GM18519 (cell line): ENCODE results near the gene PPL.
"Not testable (repeated sequence)": the region's sequence is repeated elsewhere in the genome, so short reads cannot be mapped to it uniquely, and the experiment has no call there.

ENCODE experiments used
- ATAC-seq: cut with Tn5 transposase; IDR thresholded peaks from one replicate; pipeline ENCODE4 v1.9.1; 2021; ENCODE audit warnings: mild to moderate bottlenecking, moderate library complexity; ENCODE audit not compliant: unreplicated experiment, low FRiP score

The PPL gene

GRCh38 chr16:4958510-4959438 is 21.8 kb upstream of the PPL start:
- ATAC-seq, result no peak

DNA sequence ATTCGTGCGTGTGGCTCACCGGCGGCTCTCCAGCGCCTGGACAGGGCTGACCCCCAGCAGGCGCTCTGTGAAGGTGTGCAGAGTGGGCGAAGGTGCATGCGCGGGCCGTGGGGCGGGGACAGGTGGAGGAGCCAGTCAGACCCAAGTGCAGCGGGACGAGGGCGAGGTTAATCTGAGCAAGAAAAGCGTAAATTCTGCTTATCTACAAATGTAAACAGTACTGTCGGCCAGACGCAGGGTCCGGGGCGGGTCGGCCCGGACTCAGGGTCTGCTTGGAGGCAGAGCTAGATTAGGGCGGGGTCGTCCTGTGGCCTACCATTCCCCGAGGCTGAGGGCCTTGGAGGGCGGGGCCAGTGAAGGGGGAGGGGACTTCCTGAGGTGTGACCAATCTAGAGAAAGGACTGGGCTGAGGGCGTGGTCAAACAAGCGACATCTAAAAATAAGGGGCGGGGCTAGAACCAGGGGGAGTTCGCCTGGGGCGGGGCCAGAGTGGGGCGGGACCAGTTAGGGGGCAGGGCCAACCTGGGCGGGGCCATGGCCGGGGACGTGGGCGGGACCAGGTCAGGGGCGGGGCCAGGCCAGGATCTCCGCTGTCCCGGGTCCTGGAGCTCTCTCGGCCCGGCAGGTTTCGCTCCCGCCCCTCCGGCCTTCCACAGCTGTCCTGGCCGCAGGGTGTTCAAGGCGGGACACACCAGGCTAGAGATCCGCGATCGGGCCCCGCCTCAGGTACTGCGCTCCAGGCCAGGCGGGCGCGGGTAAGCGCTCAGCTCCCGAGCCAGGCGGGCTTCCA is 21.0 kb upstream of the PPL start, which contains the start of gene SEC14L5:
Gene SEC14L5 (plus strand): TSS at position 611 of the 790 bp plus-strand sequence. CDS start 994 bp downstream, outside the sequence.
- peak; percentile 53 for ATAC-seq

DNA sequence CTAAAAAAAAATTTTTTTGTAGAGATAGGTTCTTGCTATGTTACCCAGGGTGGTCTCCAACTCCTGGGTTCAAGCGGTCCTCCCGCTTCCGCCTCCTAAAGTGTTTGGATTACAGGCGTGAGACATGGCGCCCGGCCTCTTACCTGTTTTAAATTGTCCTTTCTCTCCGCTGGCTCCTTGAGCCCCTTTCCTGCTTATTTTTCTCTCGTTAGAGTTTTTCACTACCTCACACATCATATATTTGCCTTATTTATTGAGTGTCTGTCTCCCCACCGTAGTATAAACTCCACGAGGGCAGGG is 20.4 kb upstream of the PPL start:
- no peak for ATAC-seq

GRCh38 chr16:4954714-4955113 is 17.8 kb upstream of the PPL start:
- no peak for ATAC-seq

- not testable (repeated sequence) for ATAC-seq
Observed at GRCh38 chr16:4951583-4951982, 14.6 kb upstream of the PPL start.

- ATAC-seq, result no peak
Observed at GRCh38 chr16:4949986-4950385, 13.0 kb upstream of the PPL start.

DNA sequence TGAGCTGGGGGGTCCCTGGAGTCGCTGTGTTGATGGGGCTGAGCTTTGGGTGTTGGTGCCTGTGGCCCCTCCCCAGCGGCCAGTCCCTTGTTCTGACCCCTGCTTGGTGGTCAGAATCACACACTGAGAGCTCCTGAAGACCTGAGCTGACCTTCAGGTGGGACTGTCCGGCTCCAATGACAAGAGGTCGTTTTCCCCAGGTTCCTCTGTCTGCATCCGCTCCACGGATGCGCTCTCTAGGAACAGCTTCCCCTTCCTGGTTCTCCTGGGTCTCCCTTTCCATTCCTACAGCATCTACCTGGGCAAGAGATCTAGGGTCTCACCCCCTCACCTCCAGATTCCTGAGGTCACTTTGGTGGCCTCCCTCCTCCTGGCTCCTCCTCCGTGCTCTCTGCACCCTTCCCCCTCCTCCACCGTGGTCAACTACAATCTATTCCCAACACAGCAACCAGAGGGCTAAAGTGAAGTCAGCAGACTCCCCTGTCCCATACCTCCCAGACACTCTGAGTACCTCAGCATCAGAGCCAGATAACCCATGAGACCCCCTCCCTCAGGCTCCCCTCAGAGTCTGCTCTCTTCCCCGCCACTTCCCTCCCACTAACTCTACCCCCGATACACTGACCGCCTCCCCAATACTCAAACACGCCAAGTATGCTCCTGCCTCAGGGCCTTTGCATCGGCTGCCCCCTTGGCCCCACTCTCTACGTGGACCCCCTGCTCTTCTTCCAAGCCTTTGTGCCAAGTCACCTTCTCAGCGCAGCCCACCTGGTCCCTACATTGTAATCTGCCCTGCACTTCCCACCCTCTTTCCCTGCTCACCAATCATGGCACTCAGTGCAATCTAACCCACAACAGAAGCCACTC is 12.2 kb upstream of the PPL start:
- no peak for ATAC-seq

GRCh38 chr16:4947722-4948503 is 11.0 kb upstream of the PPL start:
- ATAC-seq, result no peak

DNA sequence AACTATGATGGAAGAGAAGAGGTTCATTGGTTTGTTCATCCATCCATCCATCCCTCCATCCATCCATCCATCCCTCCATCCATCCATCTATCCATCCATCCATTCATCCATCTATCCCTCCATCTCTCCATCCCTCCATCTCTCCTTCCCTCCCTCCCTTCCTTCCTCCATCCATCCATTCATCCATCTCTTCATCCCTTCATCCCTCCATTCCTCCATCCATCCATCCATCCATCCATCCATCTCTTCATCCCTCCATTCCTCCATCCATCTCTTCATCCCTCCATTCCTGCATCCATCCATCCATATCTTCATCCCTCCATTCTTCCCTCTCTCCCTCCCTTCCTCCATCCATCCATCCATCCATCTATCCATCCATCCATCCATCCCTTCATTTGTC is 10.0 kb upstream of the PPL start:
- ATAC-seq, result no peak

DNA sequence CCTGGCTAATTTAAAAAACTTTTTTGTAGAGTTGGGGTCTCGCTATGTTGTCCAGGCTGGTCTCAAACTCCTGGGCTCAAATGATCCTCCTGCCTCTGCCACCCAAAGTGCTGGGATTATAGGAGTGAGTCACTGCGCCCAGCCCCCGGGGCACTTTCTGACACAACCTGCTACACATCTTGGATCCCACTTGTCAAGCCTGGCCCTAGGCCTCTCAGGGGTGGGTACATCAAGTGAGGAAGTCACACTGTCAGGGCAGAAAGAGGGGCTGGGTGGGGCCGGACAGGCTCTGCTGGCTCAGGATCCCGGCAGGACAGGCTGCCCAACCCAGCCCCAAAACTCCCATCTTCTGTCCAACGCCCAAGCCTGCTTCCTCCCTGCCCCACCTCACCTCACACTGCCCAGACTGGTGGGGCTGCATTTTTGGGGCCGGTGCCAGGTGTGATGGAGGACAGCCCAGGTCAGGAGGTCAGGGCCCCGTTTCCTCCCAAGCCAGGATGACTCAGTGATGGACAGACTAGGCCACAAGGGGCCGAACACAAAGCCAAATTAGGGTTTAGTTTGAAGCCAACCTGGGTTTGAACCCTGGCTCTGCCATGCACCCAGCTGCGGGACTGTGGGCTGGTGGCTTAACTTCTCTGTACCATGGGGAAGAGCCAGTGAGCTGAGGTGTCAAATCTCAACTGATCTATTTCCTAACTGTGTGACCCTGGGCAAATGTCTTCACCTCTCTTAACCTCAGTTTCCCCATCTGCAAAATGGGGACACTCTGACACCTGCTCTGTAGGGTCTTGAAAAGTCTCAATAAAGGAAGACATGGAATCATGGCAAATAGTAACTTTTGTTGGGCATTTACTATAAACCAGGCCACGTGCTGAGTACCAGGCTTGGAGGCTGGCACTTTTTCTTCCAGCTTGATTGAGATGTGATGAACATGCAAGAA is 8.9 kb upstream of the PPL start:
- no peak for ATAC-seq

DNA sequence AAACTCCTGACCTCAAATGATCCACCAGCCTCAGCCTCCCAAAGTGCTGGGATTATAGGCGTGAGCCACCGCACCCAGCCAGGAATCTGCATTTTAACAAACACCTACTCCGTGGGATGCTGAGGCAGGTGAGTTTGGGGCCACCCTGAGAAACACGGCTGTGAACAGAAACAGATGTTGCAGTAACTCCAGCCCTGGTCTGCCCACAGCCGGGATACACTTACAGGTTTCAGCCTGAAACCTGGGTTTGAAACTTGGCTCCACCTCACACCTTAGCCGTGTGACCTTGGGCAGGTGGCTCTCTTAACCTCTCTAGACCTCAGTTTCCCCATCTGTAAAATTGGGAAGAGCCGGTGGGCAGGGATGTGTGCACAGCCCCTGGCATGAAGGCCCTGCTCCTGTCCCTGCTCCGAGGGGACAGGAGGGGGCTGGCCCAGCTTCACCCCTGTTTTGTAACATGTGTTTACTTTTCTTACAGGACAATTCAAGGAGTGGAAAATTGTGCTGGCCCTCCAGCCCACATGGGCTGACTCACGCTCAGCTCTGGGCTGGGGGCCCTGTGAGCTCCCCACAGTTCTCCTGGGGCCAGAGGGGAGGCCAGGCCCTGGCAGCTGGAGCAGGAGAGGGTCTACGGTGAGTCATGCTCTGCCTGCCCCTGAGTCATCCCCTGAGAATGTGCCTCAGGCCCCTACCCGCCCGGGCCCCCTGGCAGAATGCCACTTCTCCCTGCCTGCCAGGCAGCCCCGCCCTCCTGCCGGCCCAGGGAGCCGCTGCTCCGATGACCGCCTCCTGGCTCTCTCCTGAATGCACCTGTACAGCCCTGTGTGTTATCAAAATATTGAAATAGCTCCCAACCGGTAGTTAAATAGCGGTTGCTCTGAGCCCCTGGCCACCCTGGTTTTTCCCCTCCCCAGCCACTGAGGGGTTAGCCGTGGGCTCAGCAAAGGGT is 7.7 kb upstream of the PPL start:
- no peak for ATAC-seq

DNA sequence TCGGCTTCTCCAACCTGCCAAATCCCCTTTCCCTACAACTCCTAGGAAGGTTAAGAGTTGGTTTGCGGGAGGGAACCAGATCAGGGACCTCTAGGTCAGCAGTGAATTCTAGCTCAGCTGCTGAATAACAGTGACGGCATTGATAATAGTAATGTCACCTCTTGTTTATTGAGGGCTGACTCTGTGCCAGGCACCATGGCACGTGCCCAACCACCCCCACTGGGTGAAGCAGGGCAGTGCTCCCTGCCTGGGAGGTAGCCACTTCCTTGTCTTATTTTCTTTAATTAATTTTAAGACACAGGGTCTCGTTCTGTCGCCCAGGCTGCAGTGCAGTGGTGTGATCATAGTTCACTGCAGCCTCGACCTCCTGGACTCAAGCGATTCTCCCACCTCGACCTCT is 5.5 kb upstream of the PPL start:
- no peak for ATAC-seq

GRCh38 chr16:4940719-4941118 is 3.8 kb upstream of the PPL start:
- ATAC-seq, result no peak

DNA sequence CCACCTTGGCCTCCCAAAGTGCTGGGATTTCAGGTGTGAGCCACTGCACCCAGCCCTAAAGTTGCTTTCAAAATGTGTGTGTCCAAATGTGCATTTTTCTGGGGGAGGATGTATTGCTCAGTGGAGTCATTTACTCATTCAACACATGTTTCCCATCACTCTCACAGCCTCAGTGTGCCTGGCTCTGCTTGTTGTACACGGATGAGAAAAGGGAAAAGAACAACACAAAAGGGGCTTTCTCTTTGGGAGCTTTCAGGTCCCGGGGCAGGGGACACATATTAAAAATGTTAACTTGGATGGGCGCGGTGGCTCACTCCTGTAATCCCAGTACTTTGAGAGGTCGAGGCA is 1.7 kb upstream of the PPL start:
- no peak for ATAC-seq

DNA sequence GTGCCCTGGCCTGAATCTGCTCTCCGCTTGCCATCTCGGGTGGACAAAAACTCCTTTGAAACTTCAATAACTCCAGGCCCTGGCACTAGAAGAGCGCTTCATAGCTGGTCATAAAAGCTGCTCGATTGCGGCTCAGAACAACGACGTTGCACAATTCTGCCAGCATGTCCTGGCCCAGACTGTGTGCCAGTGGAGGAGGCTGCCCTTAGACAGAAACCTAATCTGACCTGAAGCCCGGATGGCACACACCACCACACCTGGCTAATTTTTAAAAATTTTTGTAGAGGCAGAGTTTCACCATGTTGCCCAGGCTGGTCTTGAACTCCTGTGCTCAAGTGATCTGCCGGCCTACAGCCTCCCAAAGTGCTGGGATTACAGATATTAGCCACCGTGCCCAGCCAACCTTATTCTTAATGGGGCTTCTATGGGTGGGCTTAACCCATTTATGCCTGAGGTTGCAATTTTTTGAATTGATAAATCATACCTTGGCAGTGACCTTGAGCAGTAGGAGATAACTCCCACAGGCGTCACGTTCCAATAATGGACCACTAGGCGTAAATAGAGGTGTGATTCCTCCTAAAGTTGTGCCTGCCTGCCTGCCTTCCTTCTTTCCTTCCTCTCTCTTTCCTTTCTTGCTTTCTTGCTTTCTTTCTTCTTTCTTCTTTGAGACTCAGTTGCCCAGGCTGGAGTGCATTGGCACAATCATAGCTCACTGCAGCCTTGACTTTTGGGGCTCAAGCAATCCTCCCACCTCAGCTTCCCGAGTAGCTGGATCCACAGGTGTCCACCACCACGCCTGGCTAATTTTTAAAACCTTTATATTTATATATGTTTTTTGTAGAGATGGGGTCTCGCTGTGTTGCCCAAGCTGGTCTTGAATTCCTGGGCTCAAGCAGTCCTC is 1.1 kb upstream of the PPL start:
- no peak for ATAC-seq

- ATAC-seq, result no peak
Observed at GRCh38 chr16:4936181-4936990, 562 bp downstream of the PPL start.
